Stimulated activated CD8-positive, alpha-beta memory T cell treated with anti-CD3 and anti-CD28 coated beads, Interleukin-7, amount 100 ng/mL, for 4 hours (primary cell): ENCODE measurements around the gene FHIP1A.

ENCODE experiments used
- DNase-seq, 2 donors: peaks; one replicate each; pipeline ENCODE4 v3.0.0-alpha.2; 2020; ENCODE audit warnings: low read depth in 2 of 2

FHIP1A gene

GRCh38 chr4:151458148-151458547 lies 49.2 kb downstream of the FHIP1A start:
- no peak for DNase-seq
